Astrocyte of the spinal cord (primary cell): Measurements from ENCODE around the gene ADAMTS20.

Source experiments
- DNase-seq: peaks from one replicate; pipeline ENCODE4 v3.0.0; 2011; ENCODE audit warnings: low read depth, low spot score
- H3K4me3 ChIP-seq: 2 replicates; pipeline ENCODE4 v1.5.1; 2011; ENCODE audit warnings: low read depth, mild to moderate bottlenecking, low read length, moderate library complexity
- CTCF ChIP-seq: IDR thresholded peaks from 2 replicates; pipeline ENCODE4 v1.5.1; 2012; ENCODE audit warnings: low read depth, mild to moderate bottlenecking, low read length, inconsistent platforms
- in situ Hi-C: cut with HindIII; loops from 2 replicates; pipeline ENCODE4 v1.10.0; 2017; ENCODE audit warnings: low sequenced_read_pairs

ADAMTS20 gene

GRCh38 chr12:43332977-43333640 lies 218.9 kb downstream of the ADAMTS20 start:
- DNase-seq: peak; percentile 48
- TF ChIP-seq CTCF: no peak
- in situ Hi-C loops: no loop called here
- no peak overlapping the region for H3K4me3 ChIP-seq

GRCh38 chr12:43331935-43332334 lies 220.1 kb downstream of the ADAMTS20 start:
- in situ Hi-C loops: no loop called here
- no peak overlapping the region for H3K4me3 ChIP-seq
- DNase-seq: no peak
- no peak for TF ChIP-seq CTCF

- peak; percentile 39 for DNase-seq
- H3K4me3 ChIP-seq: no peak overlapping the region
- in situ Hi-C loops: no loop called here
- no peak for TF ChIP-seq CTCF
These were observed 222.6 kb downstream of the ADAMTS20 start for GRCh38 chr12:43329375-43329774.

GRCh38 chr12:43325786-43326185 lies 226.2 kb downstream of the ADAMTS20 start:
- DNase-seq: no peak
- in situ Hi-C loops: no loop called here
- TF ChIP-seq CTCF: no peak
- no peak overlapping the region for H3K4me3 ChIP-seq

- in situ Hi-C loops: no loop called here
- H3K4me3 ChIP-seq: no peak overlapping the region
- no peak for TF ChIP-seq CTCF
- DNase-seq: no peak
These were observed 231.7 kb downstream of the ADAMTS20 start for GRCh38 chr12:43320281-43320680.

- no peak overlapping the region for H3K4me3 ChIP-seq
- no peak for DNase-seq
- TF ChIP-seq CTCF: no peak
- in situ Hi-C loops: no loop called here
These were observed 234.0 kb downstream of the ADAMTS20 start for GRCh38 chr12:43318021-43318420.

- no peak for TF ChIP-seq CTCF
- in situ Hi-C loops: no loop called here
- no peak for DNase-seq
- no peak overlapping the region for H3K4me3 ChIP-seq
These were observed 234.8 kb downstream of the ADAMTS20 start for GRCh38 chr12:43317156-43317555.
